ENCODE results near the gene SYT17.

Gene SYT17

GRCh38 chr16:19266774-19267173 lies 98.7 kb downstream of the SYT17 start:
- DNase-seq = no peak

- no peak for DNase-seq
Observed at GRCh38 chr16:19269098-19269497, 101.1 kb downstream of the SYT17 start.

- DNase-seq = no peak
Observed at GRCh38 chr16:19274165-19274797, 106.2 kb downstream of the SYT17 start.

- no peak for DNase-seq
Observed at GRCh38 chr16:19278403-19278802, 110.4 kb downstream of the SYT17 start.

DNA sequence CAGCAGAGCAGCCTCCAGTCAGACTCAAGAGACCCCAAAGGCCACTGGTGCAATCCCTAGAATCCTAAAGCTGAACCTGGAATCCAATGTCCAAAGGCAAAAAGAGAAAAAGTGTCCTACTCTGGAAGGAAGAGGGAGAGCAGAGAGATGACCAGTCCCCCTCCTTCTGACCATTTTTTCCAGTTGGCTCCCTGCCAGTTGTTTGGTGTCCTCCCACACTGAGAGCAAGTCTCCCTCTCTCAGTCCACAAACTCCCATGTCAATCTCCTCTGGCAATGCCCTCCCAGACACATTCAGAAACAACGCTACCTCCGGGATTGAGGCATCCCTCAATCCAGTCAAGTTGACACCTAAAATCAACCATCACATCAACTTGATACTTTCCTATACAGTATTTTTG lies 113.2 kb downstream of the SYT17 start:
- DNase-seq = no peak

DNA sequence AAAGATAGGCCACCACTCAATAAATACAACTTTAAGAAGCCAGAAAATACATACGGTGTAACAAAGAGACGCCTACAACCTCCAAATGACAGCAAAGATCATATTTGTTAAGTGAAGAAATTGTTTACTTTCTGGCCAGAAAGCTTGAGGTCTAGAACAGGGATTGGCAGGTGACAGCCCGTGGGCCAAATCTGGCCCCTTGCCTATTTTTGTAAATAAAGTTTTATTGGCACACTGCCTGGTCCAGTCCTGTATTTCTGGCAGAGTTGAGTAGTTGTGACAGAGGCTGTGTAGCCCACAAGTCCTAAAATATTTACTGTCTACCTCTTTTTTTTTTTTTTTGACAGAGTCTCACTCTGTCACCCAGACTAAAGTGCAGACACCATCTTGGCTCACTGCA lies 114.1 kb downstream of the SYT17 start:
- DNase-seq = no peak

- DNase-seq = no peak
Observed at GRCh38 chr16:19283637-19284036, 115.6 kb downstream of the SYT17 start.

- DNase-seq = no peak
Observed at GRCh38 chr16:19284207-19284606, 116.2 kb downstream of the SYT17 start.

DNA sequence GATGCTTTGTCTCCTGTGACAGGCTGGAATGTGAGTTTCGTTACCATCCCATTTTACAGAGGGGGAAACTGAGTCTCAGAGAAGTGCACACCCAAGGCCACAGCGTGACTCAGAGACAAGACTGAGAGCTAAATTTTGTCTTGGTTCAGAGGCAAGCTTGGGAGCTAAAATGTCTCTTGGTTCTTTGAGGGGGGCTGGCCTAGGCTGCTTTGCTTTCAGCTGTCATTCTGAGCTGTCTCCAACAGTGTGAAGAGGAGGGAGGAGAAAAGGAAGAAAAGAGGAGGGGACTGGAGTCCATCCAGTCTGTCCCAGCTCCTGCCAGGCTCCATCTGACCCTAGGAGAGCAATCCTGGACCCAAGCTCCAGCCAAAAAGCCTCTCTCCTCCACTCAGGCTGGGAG lies 117.4 kb downstream of the SYT17 start, which contains the start of gene CLEC19A:
Gene CLEC19A (plus strand): TSS at position 301 of the 400 bp plus-strand sequence. CDS start 121 bp downstream, outside the sequence.
- DNase-seq = no peak

GRCh38 chr16:19286827-19287226 lies 118.8 kb downstream of the SYT17 start:
- DNase-seq = no peak

DNA sequence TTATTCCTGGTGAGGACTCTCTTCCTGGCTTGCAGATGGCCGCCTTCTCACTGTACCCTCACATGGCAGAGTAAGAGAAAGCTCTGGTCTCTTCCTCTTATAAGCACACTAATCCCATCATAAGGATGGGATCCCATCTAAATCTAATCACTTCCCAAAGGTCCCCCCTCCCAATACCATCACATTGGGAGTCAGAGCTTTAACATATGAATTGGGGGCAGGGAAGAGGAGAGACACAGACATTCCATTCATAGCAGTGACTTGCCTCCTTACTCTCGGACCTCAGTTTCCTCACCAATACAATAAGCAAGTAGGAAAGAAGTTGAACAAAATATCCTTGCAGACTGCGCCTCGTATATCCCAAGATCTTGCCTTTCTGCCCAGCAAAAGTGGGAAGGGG lies 119.2 kb downstream of the SYT17 start:
- DNase-seq = no peak

- DNase-seq = no peak
Observed at GRCh38 chr16:19288872-19289799, 121.1 kb downstream of the SYT17 start.

GRCh38 chr16:19289811-19290485 lies 121.9 kb downstream of the SYT17 start:
- DNase-seq = no peak

DNA sequence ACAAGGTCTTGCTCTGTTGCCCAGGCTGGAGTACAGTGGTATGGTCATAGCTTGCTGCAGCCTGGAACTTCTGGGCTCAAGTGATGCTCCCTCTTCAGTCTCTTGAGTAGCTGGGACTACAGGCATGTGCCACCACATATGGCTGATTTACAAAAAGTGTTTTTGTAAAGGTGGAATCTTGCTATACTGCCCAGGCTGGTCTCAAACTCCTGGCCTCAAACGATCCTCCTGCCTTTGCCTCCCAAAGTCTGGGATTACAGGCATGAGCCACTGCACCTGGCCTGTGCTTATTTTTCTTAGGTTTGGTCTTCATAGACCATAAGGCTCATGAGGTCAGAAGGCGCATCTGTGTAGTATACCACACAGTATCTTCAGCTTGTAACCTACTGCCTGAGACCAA lies 122.8 kb downstream of the SYT17 start:
- no peak for DNase-seq

GRCh38 chr16:19291475-19291874 lies 123.4 kb downstream of the SYT17 start:
- DNase-seq = no peak

GRCh38 chr16:19292186-19292585 lies 124.1 kb downstream of the SYT17 start:
- DNase-seq = no peak

DNA sequence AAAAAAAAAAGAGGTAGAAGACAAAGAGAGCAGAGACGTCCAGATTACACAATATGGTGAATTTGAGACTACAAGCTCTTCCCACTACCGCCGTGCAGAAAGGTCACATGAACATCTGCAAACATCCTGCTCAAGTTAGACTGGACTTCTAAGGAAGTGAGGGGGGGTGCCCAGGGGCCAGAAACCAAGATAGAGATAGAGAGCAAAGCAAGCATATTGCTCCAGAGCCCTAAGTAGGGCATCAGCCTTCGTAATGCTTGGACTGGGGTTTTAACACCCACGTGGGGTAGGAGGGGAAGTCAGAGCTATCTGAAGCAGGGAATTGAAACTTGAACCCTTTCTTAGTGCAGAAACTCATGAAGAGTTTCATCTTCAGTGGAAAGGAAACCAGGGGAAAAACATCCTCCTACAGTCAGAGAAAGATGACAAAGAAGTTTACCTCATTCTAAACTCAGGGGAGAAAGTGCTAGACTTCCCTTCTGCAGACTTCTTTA lies 126.2 kb downstream of the SYT17 start:
- no peak for DNase-seq

GRCh38 chr16:19295393-19295792 lies 127.4 kb downstream of the SYT17 start:
- DNase-seq = no peak

DNA sequence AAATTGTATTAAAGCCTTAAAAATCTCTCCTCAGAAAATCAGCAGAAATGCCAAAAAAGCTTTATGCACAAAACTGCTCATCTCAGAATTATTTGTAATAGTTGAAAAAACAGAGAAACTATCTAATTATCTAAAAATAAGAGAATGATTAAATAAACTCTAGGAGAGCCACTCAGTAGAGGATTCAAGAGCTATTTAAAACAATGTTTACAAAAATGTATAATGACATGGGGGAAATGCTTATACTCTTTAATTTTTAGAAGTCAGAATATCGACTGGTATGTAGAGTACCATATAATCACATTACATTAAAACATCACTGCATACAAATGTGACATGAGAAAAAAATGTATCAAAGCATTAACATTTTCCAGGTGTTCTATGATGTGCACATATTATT lies 129.4 kb downstream of the SYT17 start:
- no peak for DNase-seq

DNA sequence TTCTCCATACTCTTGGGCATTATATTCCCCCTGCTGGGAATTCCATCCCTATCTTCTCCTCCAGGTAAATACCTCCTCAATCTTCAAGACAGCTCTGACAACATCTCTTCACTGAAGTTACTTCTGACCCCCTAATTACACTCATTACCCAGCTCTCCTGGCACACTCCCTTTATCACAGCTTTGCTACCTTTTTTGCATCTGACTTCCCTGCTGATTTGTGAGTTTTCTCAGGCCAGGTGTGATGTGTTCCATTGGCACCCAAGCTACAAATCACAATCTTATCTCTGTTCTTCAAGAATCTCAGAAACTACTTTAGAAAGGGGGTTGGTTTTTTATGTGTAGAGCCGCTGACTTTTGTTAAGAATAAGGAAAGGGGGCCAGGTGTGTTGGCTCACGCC lies 131.5 kb downstream of the SYT17 start:
- no peak for DNase-seq

GRCh38 chr16:19301931-19302330 lies 133.9 kb downstream of the SYT17 start:
- DNase-seq = no peak

GRCh38 chr16:19304750-19305149 lies 136.7 kb downstream of the SYT17 start:
- DNase-seq = no peak

GRCh38 chr16:19305443-19305842 lies 137.4 kb downstream of the SYT17 start:
- DNase-seq = no peak
